Peyer's patch (tissue), 4 donors: ENCODE measurements around the gene GALNT9. TPM values are rescaled to one million over a fixed set of nuclear protein-coding genes. Genes with fewer than 3 reads are reported as not detected.

Experiments
- DNase-seq, 3 donors: peaks; one replicate each; pipeline ENCODE4 v3.0.0-alpha.2; 2017 to 2019
- H3K27ac ChIP-seq, 4 donors: fragments of 200-600 bp; sonication (generic); one replicate each; pipeline ENCODE4 v1.5.1; 2016 to 2019
- H3K27me3 ChIP-seq, 2 donors: fragments of 200-600 bp; sonication (generic); one replicate each; pipeline ENCODE4 v1.5.1; 2019
- H3K36me3 ChIP-seq, 3 donors: fragments of 200-600 bp; sonication (generic); one replicate each; pipeline ENCODE4 v1.5.1; 2016 to 2019
- H3K4me1 ChIP-seq, 4 donors: fragments of 200-600 bp; sonication (generic); one replicate each; pipeline ENCODE4 v1.5.1; 2016 to 2019
- H3K4me3 ChIP-seq, 4 donors: fragments of 200-600 bp; sonication (generic); 1 replicate in 3 of 4; 2 replicates in 1 of 4; pipeline ENCODE4 v1.5.1; 2016 to 2019; ENCODE audit warnings: mild to moderate bottlenecking in 1 of 4
- H3K9me3 ChIP-seq, 4 donors: fragments of 200-600 bp; sonication (generic); one replicate each; pipeline ENCODE4 v1.5.1; 2016 to 2019; ENCODE audit warnings: mild to moderate bottlenecking in 1 of 4
- POLR2A ChIP-seq, 2 donors: fragments of 450-650 bp; IDR thresholded peaks; one replicate each; pipeline ENCODE4 v1.5.1; 2017; ENCODE audit warnings: antibody characterized with exemption in 2 of 2, mild to moderate bottlenecking in 2 of 2, moderate library complexity in 2 of 2
- total RNA-seq, 4 donors: library from RNA; depleted of rRNA; stranded (reverse); fragments of >200 nt; gene quantifications; one replicate each; pipeline ENCODE4 v1.1.0, GENCODE V29; 2016
- TF ChIP-seq, protein P1 (sequence below), 6 experiments: fragments of 450-650 bp in 4 of 6; fragments of 200-600 bp in 2 of 6; sonication (generic) in 1 of 6; IDR thresholded peaks; one replicate each; pipeline ENCODE4 v1.5.1; 2017 to 2019; ENCODE audit warnings: antibody characterized with exemption in 6 of 6, mild to moderate bottlenecking in 3 of 6, moderate library complexity in 1 of 6

GALNT9 gene
- total RNA-seq, 4 donors from 2014 or later, result not detected

DNA sequence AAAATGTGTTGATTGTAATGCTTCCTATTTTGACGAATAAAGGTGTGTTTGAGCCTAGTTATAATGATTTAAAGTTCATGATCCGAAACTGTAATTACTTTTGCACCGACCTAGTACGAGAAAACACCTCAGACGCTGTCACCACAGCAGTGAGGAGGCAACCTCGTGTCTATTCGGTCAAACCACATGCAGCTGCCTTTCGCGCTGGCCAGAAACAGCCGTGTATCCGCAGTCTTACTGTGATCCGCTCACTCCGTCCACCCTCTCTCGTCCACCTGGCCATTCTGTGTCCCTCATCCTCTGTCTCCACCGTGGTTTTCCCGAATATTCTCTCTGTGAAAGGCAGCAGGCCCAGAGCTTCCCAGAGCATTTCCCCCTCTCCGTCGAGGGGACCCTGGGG lies 118.1 kb downstream of the GALNT9 start:
- no peaks in the 10 kb centered on the region for H3K4me1 ChIP-seq
- TF ChIP-seq, protein P1, sequence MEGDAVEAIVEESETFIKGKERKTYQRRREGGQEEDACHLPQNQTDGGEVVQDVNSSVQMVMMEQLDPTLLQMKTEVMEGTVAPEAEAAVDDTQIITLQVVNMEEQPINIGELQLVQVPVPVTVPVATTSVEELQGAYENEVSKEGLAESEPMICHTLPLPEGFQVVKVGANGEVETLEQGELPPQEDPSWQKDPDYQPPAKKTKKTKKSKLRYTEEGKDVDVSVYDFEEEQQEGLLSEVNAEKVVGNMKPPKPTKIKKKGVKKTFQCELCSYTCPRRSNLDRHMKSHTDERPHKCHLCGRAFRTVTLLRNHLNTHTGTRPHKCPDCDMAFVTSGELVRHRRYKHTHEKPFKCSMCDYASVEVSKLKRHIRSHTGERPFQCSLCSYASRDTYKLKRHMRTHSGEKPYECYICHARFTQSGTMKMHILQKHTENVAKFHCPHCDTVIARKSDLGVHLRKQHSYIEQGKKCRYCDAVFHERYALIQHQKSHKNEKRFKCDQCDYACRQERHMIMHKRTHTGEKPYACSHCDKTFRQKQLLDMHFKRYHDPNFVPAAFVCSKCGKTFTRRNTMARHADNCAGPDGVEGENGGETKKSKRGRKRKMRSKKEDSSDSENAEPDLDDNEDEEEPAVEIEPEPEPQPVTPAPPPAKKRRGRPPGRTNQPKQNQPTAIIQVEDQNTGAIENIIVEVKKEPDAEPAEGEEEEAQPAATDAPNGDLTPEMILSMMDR (IDR thresholded peaks at IDR 0.05), result no peak
- TF ChIP-seq POLR2A (IDR thresholded peaks at IDR 0.05), result no peak
- no peaks in the 10 kb centered on the region for H3K27me3 ChIP-seq
- DNase-seq, result no peak
- no peaks in the 10 kb centered on the region for H3K36me3 ChIP-seq
- no peaks in the 10 kb centered on the region for H3K9me3 ChIP-seq
- H3K4me3 ChIP-seq, result no peak overlapping the region
- H3K27ac ChIP-seq, result no peak overlapping the region

DNA sequence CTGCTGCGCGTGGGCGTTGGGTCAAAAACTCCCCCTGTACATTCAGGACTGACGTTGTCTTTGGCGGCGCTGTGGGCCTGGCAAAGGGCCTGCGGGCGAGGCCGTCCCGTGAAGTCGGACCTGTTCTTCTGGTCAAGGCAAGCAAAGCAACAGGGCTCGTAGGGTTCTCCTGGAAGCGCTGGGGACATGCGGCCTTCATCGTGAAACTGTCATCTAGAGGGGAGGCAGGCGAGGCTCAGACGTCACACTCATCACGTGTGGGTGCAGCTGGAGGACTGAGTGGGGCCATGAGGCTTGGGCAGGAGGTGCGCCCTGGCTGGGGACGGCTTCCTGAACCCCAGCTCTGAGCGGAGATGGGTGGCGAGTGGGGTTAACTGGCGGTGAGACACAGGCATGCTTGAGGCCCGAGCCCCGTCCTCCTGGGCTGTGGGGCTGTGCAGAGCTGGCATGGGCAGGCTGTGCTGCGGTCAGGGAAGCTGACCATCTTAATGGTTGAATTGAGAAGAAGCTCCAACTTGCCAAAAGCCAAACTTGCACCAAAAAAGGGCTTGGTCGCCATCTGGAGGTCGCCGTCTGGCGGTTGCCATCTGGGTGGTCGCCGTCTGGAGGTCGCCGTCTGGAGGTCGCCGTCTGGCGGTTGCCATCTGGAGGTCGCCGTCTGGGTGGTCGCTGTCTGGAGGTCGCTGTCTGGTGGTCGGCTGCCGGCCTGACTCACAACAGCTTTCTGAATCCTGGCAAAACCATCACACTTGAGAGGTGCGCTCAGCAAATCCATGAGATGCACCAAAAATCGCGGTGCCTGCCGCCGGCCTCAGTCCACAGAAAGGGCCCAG lies 119.0 kb downstream of the GALNT9 start:
- Histone ChIP-seq H3K27me3 (no peaks in the 10 kb centered on the region), H3K36me3 (no peaks in the 10 kb centered on the region), H3K4me3 (no peak overlapping the region), H3K4me1 (peaks cover 0 to 4% (median 0%) of the 10 kb centered on the region in 4 donors), H3K9me3 (no peaks in the 10 kb centered on the region), H3K27ac (no peak overlapping the region)
- TF ChIP-seq, protein P1 (IDR thresholded peaks at IDR 0.05), result no peak
- TF ChIP-seq POLR2A (IDR thresholded peaks at IDR 0.05), result no peak
- no peak for DNase-seq

DNA sequence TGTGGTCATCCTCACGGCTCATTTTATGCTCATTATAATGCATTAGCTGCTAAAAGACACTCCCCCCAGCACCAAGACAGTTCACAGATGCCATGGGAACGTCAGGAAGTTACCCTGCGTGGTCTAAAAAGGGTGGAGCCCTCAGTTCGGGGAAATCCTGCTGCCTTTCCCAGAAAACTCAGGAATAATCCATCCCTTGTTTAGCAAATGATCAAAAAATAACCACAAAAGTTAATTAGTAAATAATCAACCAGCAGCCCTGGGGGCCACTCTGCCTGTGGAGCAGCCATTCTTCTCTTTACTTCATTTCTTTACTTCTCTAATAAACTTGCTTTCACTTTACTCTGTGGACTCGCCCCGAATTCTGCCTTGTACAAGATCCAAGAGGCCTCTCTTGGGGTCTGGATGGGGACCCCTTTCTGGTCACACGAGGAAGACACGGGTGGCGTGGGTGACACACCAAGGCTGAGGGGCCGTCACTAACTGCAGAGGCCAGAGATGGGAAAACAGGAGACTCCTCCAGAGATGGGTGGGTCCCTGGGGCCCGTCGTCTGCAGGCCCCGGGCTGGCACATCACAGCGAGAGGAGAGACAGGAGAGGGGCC lies 119.7 kb downstream of the GALNT9 start:
- H3K27ac ChIP-seq, result no peak overlapping the region
- H3K36me3 ChIP-seq, result no peaks in the 10 kb centered on the region
- DNase-seq, result no peak
- TF ChIP-seq, protein P1 (IDR thresholded peaks at IDR 0.05), result no peak
- no peak for TF ChIP-seq POLR2A (IDR thresholded peaks at IDR 0.05)
- no peak overlapping the region for H3K4me3 ChIP-seq
- peaks cover 0 to 7% of the 10 kb centered on the region in 2 donors for H3K27me3 ChIP-seq
- H3K9me3 ChIP-seq, result no peaks in the 10 kb centered on the region
- H3K4me1 ChIP-seq, result peaks cover 0 to 11% (median 0%) of the 10 kb centered on the region in 4 donors

DNA sequence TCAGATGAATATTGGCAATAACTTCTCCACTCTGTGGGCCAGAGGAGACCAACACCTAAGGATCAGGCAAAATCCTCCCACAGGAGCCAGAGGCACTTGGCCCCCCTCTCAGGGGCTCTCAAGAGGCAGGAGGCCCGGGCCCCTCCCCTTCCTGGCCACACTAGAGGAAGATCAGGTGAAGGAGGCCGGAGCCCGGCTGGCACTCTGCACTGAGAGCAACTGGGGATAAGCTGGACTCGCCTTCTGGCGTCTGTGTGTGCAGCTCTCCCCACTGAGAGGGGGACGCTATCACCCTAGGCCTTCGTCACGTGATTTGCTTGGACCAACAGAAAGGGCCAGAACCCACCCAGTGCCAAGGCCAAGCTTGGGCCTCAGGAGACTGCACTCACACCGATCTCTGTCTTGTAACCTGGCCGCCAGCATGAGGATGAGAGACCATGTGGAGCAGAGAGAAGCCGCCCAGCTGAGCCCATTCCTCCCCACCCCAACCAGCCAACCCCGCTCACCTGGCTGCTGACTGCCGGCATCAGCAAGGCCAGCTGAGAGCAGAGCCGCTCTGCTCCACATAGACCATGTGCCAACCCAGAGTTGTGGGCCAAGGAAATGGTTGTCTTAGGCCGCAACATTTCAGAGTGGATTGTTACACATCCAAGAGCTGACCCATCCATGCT lies 121.1 kb downstream of the GALNT9 start:
- no peak for TF ChIP-seq POLR2A (IDR thresholded peaks at IDR 0.05)
- TF ChIP-seq, protein P1 (IDR thresholded peaks at IDR 0.05), result no peak
- H3K4me1 ChIP-seq, result peaks cover 0 to 13% (median 0%) of the 10 kb centered on the region in 4 donors
- H3K27me3 ChIP-seq, result peaks cover 0 to 8% of the 10 kb centered on the region in 2 donors

DNA sequence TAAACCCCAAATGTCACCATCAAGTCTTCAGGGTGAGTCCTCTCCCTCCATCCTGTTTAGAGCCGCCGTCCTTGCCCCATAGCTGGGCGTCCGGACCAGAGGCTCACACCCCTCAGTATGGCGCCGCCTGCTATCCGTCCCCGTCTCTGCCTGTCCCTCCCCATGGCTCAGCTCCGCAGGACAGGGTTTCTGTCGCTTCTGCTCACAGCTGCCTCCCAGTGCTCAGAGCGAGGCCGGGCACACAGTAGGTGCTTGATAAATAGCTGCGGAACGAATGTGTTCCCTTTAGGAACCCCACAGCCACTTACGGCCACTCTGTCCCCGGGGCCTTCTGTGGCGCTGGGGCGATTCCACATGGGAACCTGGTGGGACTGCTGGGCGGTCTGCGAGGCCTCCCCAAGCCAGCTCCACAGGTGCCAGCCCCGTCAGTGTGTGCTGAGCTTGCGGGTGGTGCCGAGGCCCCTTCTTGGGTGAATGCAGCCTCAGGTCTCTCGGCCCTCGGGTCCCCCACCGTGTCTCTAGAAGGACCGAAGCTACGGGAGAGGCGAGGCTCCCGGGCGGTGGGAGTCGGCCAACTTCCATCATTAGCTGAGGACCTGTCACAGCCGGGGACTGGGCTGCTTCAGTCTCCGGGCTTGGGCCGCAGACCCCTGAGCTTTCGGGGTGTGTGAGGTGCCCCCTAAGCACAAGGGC lies 122.2 kb downstream of the GALNT9 start:
- Histone ChIP-seq H3K36me3 (no peaks in the 10 kb centered on the region), H3K9me3 (no peaks in the 10 kb centered on the region), H3K4me3 (no peak overlapping the region), H3K4me1 (peaks cover 0 to 13% (median 0%) of the 10 kb centered on the region in 4 donors), H3K27ac (no peak overlapping the region), H3K27me3 (peaks cover 0 to 8% of the 10 kb centered on the region in 2 donors)
- no peak for DNase-seq
- TF ChIP-seq POLR2A (IDR thresholded peaks at IDR 0.05), result no peak
- TF ChIP-seq, protein P1 (IDR thresholded peaks at IDR 0.05), result no peak

More for the DNA sequence above, 121.1 kb downstream of the GALNT9 start:
- Histone ChIP-seq H3K9me3 (no peaks in the 10 kb centered on the region), H3K4me3 (no peak overlapping the region), H3K36me3 (no peaks in the 10 kb centered on the region), H3K27ac (no peak overlapping the region)
- DNase-seq, result no peak
